Brain pericyte (primary cell): Measurements from ENCODE around the gene HCFC1R1.
"Not testable (repeated sequence)": the region's sequence is repeated elsewhere in the genome, so short reads cannot be mapped to it uniquely, and the experiment has no call there.

ENCODE experiments used
- DNase-seq: peaks from one replicate; pipeline ENCODE4 v3.0.0-alpha.2; 2012; ENCODE audit warnings: low read depth, low spot score

The HCFC1R1 gene

GRCh38 chr16:3023669-3024478 lies at the start of gene HCFC1R1, which contains the start of gene THOC6:
TSS of gene HCFC1R1 (minus strand) at chr16:3023942. CDS start at chr16:3023941, 1 bp downstream.
TSS of gene THOC6 (plus strand) at chr16:3024035. CDS start at chr16:3024327, 292 bp downstream.
- peak; percentile 92 for DNase-seq

GRCh38 chr16:3073448-3073847 lies 49.7 kb upstream of the HCFC1R1 start:
- DNase-seq, result no peak

- not testable (repeated sequence) for DNase-seq
Measured at GRCh38 chr16:3072576-3073263, 49.0 kb upstream of the HCFC1R1 start.

GRCh38 chr16:3072148-3072547 lies 48.4 kb upstream of the HCFC1R1 start:
- DNase-seq, result not testable (repeated sequence)

GRCh38 chr16:3071655-3072054 lies 47.9 kb upstream of the HCFC1R1 start:
- no peak for DNase-seq

- no peak for DNase-seq
Measured at GRCh38 chr16:3070608-3071111, 46.9 kb upstream of the HCFC1R1 start.

GRCh38 chr16:3069146-3069545 lies 45.4 kb upstream of the HCFC1R1 start:
- DNase-seq, result not testable (repeated sequence)

GRCh38 chr16:3068487-3068886 lies 44.7 kb upstream of the HCFC1R1 start:
- DNase-seq, result no peak

GRCh38 chr16:3066440-3066748 lies 42.7 kb upstream of the HCFC1R1 start:
- DNase-seq, result no peak

GRCh38 chr16:3065742-3066439 lies 42.1 kb upstream of the HCFC1R1 start:
- no peak for DNase-seq

- no peak for DNase-seq
Measured at GRCh38 chr16:3065069-3065741, 41.5 kb upstream of the HCFC1R1 start, which contains the start of gene IL32. TSS of gene IL32 (plus strand) at chr16:3065640. CDS start at chr16:3065812, 172 bp downstream.

GRCh38 chr16:3063625-3064386 lies 40.1 kb upstream of the HCFC1R1 start:
- no peak for DNase-seq

GRCh38 chr16:3062553-3062952 lies 38.8 kb upstream of the HCFC1R1 start:
- DNase-seq, result no peak

- DNase-seq, result no peak
Measured at GRCh38 chr16:3060339-3061127, 36.8 kb upstream of the HCFC1R1 start.

- DNase-seq, result no peak
Measured at GRCh38 chr16:3059723-3060242, 36.0 kb upstream of the HCFC1R1 start.

GRCh38 chr16:3059041-3059722 lies 35.4 kb upstream of the HCFC1R1 start:
- peak; percentile 47 for DNase-seq

- no peak for DNase-seq
Measured at GRCh38 chr16:3058139-3059030, 34.6 kb upstream of the HCFC1R1 start.
